Endometrial microvascular endothelial cells (primary cell): ENCODE data around the gene SFXN4. TPM values are rescaled to one million over a fixed set of nuclear protein-coding genes. Genes with fewer than 3 reads are reported as not detected.
"Not testable (repeated sequence)": the region's sequence is repeated elsewhere in the genome, so short reads cannot be mapped to it uniquely, and the experiment has no call there.

Experiments used
- in situ Hi-C: cut with HindIII; loops from 2 replicates; pipeline ENCODE4 v1.10.0; 2017; ENCODE audit warnings: low sequenced_read_pairs, low pct_unique_long_range_greater_than_20kb; ENCODE audit errors: inconsistent ontology term
- total RNA-seq: library from RNA; depleted of rRNA; stranded (reverse); fragments of >200 nt; gene quantifications from one replicate; pipeline ENCODE4 v1.2.3, GENCODE V29; 2015; ENCODE audit errors: inconsistent ontology term

SFXN4 gene
- total RNA-seq, 1 donor from 2014 or later: 23.5 TPM

DNA sequence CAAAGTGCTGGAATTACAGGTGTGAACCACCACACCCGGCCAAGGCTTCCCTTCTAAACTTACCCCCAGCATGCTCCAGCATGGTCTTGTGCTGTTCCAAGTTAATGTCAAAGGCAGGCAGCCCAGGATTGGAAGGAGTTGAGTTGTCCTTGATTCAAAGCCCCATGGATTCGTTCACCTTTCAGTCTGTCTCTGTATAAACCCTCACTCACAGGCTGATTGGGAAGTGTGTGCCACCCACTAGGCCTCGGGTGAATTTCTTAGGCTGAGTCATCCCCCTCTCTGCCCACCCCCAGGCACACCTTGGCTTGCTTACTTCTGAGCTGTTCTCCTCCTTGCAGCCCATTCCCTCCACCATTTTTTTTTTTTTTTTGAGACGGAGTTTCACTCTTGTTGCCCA is 26.4 kb upstream of the SFXN4 start:
- in situ Hi-C loops: no loop called here

DNA sequence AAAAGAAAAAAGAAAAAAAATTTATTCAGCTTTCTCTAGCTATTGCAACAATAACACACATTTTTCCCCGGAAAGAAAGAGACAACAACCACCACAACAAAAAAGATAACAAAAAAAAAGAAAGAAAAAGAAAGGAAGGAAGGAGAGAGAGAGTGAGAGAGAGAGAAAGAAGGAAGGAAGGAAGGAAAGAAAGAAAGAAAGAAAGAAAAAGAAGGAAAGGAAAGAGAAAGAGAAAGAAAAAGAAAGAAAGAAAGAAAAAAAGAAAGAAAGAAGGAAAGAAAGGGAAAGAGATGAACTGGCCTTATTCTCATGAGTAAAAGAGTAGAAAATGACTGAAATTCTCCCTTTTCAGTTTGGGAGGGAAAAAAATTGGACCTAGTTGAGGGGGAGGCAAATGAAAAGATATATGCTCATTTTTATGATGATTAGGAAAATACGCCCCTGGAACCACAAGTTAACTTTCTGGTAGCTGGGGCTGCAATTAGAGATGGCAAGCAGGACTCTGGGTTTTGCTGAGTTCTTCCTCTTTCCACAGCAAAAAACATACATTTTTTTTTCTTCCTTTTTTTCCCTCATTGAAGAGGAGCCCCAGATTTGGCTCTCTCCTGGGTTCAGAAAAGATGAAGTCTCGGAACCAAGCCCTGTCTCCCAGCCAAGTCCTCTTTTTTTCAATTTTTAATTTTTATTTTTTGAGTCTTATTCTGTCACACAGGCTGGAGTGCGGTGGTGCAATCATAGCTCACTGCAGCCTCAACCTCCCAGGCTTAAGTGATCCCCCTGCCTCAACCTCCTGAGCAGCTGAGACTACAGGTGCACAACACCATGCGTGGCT is 25.7 kb upstream of the SFXN4 start:
- in situ Hi-C loops: no loop called here

- in situ Hi-C loops: no loop called here
Observed at GRCh38 chr10:119190353-119190752, 24.8 kb upstream of the SFXN4 start.

DNA sequence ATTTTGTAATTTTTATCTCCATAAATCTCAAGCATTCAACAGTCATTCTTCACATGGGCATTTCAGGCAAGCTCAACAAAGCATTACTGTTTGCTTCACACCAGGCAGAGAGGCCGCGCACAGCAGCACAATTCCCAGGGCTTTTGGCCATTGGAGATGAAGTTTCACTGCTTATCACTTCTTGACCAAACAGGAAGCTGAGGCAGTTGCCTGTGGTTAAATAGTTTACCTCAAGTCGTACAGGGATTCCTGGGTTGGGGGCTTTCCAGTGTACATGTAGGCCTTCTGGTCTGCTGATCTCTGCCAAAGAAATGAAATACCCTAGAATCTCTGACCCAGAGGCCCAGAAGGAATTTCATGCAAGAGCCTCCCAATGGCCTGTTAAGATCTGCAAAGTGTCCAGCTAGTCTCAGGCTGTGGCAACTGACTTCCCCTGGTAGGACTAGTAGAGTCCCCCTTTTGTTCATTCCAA is 24.3 kb upstream of the SFXN4 start:
- in situ Hi-C loops: no loop called here

GRCh38 chr10:119183664-119184412 is 18.3 kb upstream of the SFXN4 start:
- in situ Hi-C loops: no loop called here

DNA sequence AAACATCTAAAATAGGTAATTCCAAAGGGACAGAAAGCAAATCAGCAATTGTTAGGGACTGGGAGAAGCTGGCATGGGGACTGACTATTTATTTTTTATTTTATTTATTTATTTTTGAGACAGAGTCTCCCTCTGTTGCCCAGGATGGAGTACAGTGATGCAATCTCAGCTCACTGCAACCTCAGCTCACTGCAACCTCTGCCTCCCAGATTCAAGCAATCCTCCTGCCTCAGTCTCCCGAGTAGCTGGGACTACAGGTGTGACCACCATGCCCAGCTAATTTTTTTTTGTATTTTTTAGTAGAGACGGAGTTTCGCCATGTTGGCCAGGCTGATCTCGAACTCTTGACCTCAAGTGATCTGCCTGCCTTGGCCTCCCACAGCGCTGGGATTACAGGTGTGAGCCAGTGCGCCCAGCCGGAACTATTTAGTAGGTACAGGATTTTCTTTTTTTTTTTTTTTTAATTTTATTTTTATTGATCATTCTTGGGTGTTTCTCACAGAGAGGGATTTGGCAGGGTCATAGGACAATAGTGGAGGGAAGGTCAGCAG is 15.4 kb upstream of the SFXN4 start:
- in situ Hi-C loops: not testable (repeated sequence)

GRCh38 chr10:119178372-119179119 is 13.0 kb upstream of the SFXN4 start, which contains the start of gene PRDX3:
Gene PRDX3, minus strand, starts transcription at chr10:119178812. Its CDS starts 22 bp downstream, at chr10:119178790.
- in situ Hi-C loops: no loop called here

GRCh38 chr10:119177708-119178371 is 12.3 kb upstream of the SFXN4 start:
- in situ Hi-C loops: no loop called here

DNA sequence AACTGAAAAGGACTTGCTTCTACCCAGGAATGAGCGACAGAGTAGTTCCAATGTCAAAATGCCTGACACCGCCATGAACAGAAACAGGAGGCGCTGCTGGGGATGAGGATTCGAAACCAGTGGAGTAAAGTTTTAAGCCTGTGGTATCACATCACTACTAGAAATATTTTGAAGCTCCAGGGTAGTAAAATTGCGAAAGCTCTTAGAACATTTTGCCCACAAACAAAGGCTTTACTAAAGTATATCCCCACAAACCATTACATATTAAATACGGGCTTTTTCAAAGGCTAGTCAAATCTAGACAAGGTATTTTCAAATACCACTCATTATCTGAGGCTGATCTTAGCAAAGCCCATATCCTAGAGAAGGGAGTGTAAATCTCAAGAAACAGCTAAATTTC is 10.7 kb upstream of the SFXN4 start:
- in situ Hi-C loops: no loop called here

GRCh38 chr10:119174109-119174508 is 8.6 kb upstream of the SFXN4 start:
- in situ Hi-C loops: no loop called here

- in situ Hi-C loops: no loop called here
Observed at GRCh38 chr10:119167041-119167440, 1.5 kb upstream of the SFXN4 start.

- in situ Hi-C loops: no loop called here
Observed at GRCh38 chr10:119166564-119166963, 1.1 kb upstream of the SFXN4 start.

GRCh38 chr10:119166118-119166500 is 595 bp upstream of the SFXN4 start:
- in situ Hi-C loops: no loop called here

GRCh38 chr10:119162452-119163092 is 2.9 kb downstream of the SFXN4 start:
- in situ Hi-C loops: no loop called here

DNA sequence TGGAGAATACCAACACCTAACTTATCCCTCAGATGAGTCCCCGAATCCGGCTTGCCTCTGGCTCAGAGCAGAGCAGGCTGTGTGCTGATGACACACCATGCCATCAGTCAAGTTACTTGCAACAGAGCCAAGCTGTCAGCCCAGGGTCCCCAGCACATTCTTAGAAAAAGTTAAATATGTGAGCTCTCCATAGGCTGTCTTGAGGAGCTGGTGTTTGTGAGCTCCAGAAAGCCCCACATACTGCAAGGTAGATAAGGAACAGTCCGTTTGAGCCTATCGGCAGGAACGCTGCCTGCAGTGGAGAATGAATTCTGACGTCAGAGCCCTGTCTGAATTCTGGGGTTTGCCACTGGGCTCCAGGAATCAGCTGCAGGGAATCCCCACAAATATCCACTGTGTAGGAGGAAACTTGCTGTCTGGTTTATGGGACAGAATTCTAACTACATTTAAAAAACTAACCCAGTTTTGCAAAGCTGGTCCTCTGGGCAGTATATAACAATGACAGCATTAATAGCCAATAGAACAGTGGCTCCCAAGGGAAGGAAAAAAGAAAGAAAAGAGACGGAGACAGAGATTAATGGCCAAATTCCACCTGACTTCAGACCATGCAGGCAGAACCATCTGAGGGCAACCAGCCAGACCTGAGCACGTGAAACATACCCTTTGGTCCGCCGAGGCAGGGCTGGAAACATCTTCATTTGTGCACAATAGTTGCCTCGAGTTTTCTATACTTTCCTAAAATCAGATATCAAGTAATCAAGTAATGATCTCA is 3.6 kb downstream of the SFXN4 start:
- in situ Hi-C loops: no loop called here

DNA sequence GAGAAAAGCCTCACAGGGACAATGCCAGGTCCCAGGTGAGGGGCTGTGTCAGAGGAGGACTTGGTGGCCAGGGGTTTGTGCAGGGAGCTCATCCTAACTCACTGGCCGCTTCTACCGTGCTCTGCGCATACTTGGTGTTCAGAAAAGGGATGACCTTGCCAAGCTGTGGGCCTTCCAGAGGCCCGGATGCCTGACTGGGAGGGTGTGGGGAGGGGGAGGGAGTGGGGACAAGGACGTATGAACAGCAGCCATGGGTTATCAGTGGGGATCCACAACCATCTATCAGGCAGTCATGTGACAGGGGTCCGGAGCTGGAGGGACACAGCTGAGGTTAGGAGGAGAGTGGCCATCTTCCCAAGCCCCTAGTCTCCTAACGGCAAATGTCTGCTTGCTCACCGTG is 6.2 kb downstream of the SFXN4 start:
- in situ Hi-C loops: no loop called here

- in situ Hi-C loops: no loop called here
Observed at GRCh38 chr10:119153661-119154060, 11.9 kb downstream of the SFXN4 start.
